ENCODE data around the gene SBF2. TPM values are rescaled to one million over a fixed set of nuclear protein-coding genes. Genes with fewer than 3 reads are reported as not detected.

The SBF2 gene
- polyA plus RNA-seq, 1 donor = 18.8 TPM

- DNase-seq (ENCODE audit: low read depth) = no peak
Measured at GRCh38 chr11:9855579-9856287, 438.3 kb downstream of the SBF2 start.

GRCh38 chr11:9853929-9854552 lies 440.0 kb downstream of the SBF2 start:
- DNase-seq (ENCODE audit: low read depth) = no peak

GRCh38 chr11:9852465-9852864 lies 441.6 kb downstream of the SBF2 start:
- no peak for DNase-seq (ENCODE audit: low read depth)

GRCh38 chr11:9851366-9851765 lies 442.7 kb downstream of the SBF2 start:
- no peak for DNase-seq (ENCODE audit: low read depth)

GRCh38 chr11:9850224-9850895 lies 443.7 kb downstream of the SBF2 start:
- no peak for DNase-seq (ENCODE audit: low read depth)

GRCh38 chr11:9849389-9849788 lies 444.6 kb downstream of the SBF2 start:
- DNase-seq (ENCODE audit: low read depth) = no peak

GRCh38 chr11:9847636-9848035 lies 446.4 kb downstream of the SBF2 start:
- DNase-seq (ENCODE audit: low read depth) = no peak

- no peak for DNase-seq (ENCODE audit: low read depth)
Measured at GRCh38 chr11:9842923-9843322, 451.1 kb downstream of the SBF2 start.

GRCh38 chr11:9840460-9841004 lies 453.5 kb downstream of the SBF2 start:
- no peak for DNase-seq (ENCODE audit: low read depth)

GRCh38 chr11:9839550-9839949 lies 454.5 kb downstream of the SBF2 start:
- DNase-seq (ENCODE audit: low read depth) = no peak

GRCh38 chr11:9838961-9839360 lies 455.1 kb downstream of the SBF2 start:
- no peak for DNase-seq (ENCODE audit: low read depth)

- no peak for DNase-seq (ENCODE audit: low read depth)
Measured at GRCh38 chr11:9838229-9838628, 455.8 kb downstream of the SBF2 start.

- DNase-seq (ENCODE audit: low read depth) = no peak
Measured at GRCh38 chr11:9834291-9834690, 459.7 kb downstream of the SBF2 start.

- no peak for DNase-seq (ENCODE audit: low read depth)
Measured at GRCh38 chr11:9831122-9831521, 462.9 kb downstream of the SBF2 start.

GRCh38 chr11:9827708-9828107 lies 466.3 kb downstream of the SBF2 start:
- no peak for DNase-seq (ENCODE audit: low read depth)

GRCh38 chr11:9826390-9826789 lies 467.6 kb downstream of the SBF2 start:
- DNase-seq (ENCODE audit: low read depth) = no peak

GRCh38 chr11:9825895-9826294 lies 468.1 kb downstream of the SBF2 start:
- no peak for DNase-seq (ENCODE audit: low read depth)

GRCh38 chr11:9825315-9825714 lies 468.7 kb downstream of the SBF2 start:
- no peak for DNase-seq (ENCODE audit: low read depth)

- no peak for DNase-seq (ENCODE audit: low read depth)
Measured at GRCh38 chr11:9823887-9824385, 470.1 kb downstream of the SBF2 start.

- no peak for DNase-seq (ENCODE audit: low read depth)
Measured at GRCh38 chr11:9823439-9823838, 470.6 kb downstream of the SBF2 start.

GRCh38 chr11:9821008-9821752 lies 472.8 kb downstream of the SBF2 start:
- DNase-seq (ENCODE audit: low read depth) = no peak

- DNase-seq (ENCODE audit: low read depth) = no peak
Measured at GRCh38 chr11:9820260-9820659, 473.8 kb downstream of the SBF2 start.

All from forelimb muscle (tissue), 1 donor.